Middle frontal gyrus (tissue), 1 donor: ENCODE measurements around the gene SP2.

Experiments
- DNase-seq: peaks from one replicate; pipeline ENCODE4 v3.0.0-alpha.2; 2015; ENCODE audit warnings: low spot score; ENCODE audit errors: extremely low spot score

Gene SP2

DNA sequence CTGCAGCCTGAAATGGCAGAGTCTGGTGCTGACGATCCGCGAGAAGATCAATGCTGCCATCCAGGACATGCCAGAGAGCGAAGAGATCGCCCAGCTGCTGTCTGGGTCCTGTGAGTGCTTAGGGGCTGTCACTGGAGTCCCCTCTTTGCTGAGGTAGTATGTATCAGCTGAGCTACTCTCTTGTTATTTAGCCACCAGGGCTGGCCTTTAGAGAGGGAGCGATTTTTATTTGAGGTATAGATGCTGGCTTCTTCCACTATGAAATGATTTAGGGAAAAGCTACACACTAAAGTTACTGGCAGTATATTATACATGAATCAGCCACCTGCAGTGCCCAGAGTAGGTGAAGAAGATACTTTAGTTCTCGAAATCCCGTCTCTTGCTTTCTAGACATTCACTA lies 77.5 kb downstream of the SP2 start:
- no peak for DNase-seq

- DNase-seq, result no peak
Observed at GRCh38 chr17:47975189-47975822, 79.3 kb downstream of the SP2 start.

DNA sequence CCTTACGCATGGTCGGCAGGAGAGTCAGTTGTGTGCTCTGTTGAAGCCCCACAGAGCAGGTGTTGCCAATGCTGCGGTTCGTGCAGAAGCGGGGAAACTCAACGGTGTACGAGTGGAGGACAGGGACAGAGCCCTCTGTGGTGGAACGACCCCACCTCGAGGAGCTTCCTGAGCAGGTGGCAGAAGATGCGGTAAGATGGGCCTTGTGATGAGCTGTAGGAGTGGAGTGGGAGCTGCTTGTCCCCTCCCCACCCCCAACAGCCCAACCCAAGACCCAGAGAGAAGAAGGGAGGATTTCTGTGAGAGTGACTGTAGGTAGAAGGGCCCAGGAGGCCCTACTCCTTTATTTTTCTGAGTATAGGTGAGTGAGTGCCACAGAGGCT lies 79.8 kb downstream of the SP2 start:
- DNase-seq, result no peak

- no peak for DNase-seq
Observed at GRCh38 chr17:47978324-47978723, 82.3 kb downstream of the SP2 start.
